NCI-H345 (cell line): ENCODE measurements around the gene SYNC.
"Not testable (repeated sequence)": the region's sequence is repeated elsewhere in the genome, so short reads cannot be mapped to it uniquely, and the experiment has no call there.

ENCODE experiments used
- DNase-seq: peaks from one replicate; lab custom pipeline; 2025; lab: John Stamatoyannopoulos, UW

SYNC gene

DNA sequence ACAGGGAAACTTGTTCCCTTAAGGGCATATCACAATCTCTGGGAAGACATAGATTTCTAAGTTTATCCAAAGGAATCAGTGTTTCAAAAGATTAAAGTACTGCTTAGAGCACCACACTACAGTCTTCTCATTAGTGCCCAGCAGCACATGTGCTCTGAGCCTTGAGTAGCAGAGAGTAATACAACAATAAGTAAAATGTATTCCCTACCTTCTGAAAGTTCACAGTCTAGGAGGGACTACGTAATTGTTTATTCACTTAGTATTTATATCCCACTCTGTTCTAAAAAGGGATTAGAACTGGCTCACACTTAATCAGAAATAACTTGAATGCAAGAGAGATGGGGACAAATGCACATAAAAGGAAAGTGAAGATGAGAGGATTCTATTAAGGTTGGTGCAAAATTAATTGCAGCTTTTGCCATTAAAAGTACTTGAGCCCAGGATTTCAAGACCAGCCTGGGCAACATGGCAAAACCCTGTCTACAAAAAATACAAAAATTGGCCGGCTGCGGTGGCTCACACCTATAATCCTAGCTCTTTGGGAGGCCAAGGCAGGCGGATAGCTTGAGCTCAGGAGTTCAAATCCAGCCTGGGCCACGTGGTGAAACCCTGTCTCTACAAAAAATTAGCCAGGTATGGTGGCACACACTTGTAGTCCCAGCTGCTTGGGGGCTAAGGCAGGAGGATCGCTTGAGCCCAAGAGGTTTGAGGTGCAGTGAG lies 9.0 kb downstream of the SYNC start:
- DNase-seq = no peak

DNA sequence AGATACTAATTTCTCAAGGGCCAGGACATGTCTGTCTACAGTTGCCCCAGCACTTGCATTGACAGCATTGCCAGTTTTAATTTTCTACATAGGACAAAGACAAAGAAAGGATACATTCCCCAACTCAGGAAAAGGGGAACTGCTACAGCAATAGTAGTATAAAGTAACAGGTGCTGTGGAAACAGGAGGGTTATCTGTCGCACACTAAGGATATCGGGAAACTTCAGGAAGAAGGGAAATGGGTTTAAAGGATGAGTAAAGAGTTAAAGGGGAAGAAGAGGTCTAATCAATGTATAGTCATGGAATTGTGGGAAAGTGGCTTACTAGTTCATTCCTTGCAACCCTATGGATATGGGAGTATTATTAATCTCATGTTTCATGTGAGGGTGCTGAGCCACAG lies 16.2 kb downstream of the SYNC start:
- no peak for DNase-seq

DNA sequence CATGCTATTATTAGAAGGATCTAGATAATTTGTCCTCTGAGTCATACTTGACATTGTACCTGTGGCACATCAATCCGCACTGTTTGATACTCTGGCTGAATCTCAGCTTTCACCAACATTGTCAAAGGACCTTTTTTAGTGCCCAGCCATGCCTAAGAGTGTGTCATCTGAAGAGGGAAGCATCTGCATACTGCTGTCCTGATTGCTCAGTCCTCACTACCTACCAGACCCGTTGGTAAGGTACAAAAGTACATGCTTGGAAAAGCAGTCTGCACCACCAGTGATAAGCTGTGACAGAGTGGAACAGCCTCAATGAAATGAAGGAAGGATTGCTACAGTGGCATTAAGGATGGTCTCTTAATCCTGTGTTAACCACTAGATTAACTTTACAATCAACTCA lies 17.1 kb downstream of the SYNC start:
- DNase-seq = no peak

DNA sequence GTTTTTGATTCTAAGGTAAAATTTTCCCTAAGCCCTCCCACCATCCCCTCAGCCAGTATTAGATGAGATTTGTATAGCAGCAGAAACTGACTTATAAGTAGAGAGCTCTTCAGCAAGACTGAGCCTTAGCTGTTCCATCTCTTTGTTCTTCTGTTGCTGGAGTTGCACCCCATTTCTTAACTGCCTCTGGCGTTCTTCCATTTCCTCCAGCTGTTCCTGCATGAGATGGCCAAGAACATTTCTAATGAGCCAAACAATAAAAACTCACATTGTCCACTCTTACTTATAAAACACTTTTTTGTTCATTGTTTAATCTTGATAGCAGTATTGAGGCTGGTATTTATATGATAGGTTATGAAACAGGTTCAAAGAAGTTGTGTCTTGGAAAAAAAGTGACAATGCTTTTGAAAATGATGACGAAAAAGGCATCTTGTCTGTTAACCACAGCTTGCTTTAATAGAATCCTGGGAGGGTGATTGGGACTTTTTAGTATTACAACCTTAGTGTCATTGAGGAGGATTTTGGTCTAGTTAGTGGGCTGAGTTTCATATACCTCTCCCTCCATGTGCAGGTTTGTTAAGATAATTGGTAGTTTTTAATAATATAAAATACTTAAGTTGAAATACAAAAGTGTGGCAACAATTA lies 18.3 kb downstream of the SYNC start:
- DNase-seq = no peak

DNA sequence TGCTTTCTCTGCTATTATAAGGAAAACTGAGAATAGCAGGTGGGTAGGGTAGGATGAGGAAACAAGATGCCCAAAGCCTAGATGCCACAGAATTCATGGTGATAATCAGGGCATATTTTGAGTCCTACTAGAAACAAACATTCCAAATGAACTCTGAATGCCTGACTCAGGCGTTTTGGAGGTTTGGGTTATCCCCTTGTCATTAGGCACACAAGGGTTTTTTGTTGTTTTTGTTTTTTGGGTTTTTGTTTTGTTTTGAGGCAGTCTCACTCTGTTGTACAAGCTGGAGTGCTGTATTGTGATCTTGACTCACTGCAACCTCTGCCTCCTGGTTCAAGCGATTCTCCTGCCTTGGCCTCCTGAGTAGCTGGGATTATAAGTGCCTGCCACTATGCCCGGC lies 19.2 kb downstream of the SYNC start:
- DNase-seq = no peak

DNA sequence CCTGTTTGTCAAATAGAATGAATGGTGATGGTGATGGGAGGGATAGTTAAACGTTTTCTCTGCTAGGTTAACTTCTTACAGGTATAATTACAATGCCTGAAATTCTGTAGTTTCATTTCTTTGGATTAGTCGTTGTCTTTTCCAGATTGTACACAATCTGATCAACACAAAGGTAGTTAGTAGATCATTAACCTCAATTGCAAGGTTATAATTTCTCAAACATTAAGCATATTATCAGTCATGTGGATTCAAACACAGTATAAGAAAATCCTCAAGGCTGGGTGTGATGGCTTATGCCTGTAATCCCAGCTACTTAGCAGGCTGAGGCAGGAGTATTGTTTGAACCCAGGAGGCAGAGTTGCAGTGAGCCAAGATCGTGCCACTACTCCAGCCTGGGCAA lies 20.6 kb downstream of the SYNC start:
- DNase-seq = no peak

DNA sequence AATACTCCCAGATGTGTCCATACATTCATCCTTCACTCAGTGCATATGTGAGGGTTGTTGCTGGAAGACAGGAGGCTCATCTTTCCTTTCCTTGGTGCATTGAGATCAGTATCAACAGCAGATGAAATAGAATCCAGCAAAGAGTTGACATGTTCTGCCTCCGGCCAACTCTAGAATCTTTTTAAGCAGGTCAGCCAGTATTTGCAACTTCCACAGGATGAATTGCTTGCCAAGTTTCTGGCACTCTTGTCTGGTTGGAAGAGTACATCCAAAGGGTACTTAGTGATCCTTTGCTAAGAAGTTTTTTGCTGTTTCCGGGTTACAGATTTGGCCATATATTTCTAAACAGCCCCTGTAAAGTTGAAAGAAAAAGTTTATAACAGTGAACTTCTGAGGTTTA lies 21.1 kb downstream of the SYNC start:
- DNase-seq = no peak

DNA sequence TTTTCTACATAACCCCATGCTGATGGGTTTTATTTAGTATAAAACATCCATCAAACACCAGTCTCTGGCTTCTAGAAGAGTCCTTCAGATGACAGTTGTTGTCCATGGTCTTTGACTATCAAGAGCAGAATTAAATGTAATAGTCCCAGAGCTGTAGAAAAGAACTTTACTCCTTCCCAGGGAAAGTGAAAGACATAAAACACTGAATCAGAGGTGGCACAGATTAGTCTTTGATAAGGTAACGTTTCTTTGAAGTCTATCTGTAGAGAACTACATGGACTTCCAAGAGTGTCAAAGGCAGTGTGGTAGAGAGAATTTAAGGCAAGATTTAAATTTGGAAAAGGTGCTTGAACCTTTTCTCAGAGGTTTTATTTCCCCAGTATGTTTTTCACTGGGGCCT lies 21.9 kb downstream of the SYNC start:
- DNase-seq = no peak

DNA sequence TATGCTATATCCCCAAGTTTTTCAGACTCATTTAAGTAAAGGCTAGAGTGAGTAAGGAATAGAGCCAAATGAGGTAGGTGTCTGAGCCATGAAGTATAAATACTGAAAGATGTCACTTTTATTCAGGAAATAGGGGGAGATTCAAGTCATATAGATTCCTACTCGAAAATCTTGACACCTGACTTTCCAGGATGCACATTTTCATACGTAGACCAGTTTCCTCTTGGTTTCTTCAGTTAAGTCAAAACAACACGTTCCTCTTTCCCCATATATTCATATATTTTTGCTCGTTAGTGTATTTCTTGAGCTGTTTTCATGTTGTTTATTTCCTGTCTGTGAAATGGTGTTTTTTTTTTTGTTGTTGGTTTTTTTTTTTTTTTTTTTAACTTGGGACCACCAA lies 22.6 kb downstream of the SYNC start:
- not testable (repeated sequence) for DNase-seq

DNA sequence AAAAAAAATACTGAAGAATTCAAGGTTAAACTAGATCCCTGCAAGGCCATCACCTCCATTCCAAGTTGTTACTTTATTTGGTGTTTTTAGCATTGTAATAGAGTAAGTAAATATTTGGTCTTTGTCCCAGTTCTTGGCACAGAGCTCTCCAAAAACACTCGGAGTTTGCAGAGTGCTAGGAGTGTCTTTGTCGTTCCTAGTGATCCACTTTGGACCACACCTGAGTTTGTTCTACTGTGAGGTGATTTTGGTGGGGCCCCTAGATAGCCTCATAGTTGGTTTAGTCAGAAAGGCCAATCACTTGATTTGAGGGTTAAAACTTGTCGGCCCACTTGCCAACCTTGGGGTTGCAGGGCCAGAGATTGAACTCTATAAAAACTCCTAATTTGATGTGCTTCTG lies 25.6 kb downstream of the SYNC start:
- DNase-seq = no peak

DNA sequence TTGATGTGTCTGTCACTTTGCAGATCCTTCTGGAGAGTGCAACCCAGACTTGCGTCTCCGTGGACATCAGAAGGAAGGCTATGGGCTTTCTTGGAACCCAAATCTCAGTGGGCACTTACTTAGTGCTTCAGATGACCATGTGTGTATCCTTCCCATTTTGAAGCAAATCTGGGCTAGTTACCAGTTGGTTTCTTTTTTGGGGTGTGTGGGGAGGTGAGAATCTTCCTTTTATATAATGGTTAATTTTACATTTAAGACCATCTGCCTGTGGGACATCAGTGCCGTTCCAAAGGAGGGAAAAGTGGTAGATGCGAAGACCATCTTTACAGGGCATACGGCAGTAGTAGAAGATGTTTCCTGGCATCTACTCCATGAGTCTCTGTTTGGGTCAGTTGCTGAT lies 33.9 kb downstream of the SYNC start:
- not testable (repeated sequence) for DNase-seq

DNA sequence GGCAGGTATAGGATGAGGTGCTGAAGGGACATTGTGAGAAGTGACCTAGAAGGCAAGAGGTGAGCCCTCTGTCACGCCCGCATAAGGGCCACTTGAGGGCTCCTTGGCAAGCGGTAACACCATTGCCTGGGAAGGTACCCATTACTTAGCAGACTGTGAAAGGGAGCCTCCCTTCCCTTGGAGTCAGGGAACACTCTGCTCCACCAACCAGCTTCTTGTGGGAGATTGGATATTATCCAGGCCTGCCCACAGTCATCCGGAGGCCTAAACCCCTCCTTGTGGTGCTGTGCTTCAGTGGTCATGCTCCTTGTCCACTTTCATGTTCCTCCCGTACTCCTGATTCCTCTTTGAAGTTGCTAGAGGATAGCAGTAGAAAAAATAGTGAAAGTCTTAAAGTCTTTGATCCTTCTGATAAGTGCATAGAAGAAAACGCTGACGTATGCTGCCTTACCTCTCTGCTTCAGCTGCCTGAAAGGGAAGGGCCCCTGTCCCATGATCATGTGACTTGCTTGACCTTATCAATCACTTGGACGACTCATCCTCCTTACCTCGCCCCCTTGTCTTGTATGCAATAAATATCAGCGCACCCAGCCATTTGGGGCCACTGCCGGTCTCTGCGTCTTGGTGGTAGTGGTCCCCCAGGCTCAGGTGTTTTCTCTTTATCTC lies 35.5 kb downstream of the SYNC start:
- no peak for DNase-seq

DNA sequence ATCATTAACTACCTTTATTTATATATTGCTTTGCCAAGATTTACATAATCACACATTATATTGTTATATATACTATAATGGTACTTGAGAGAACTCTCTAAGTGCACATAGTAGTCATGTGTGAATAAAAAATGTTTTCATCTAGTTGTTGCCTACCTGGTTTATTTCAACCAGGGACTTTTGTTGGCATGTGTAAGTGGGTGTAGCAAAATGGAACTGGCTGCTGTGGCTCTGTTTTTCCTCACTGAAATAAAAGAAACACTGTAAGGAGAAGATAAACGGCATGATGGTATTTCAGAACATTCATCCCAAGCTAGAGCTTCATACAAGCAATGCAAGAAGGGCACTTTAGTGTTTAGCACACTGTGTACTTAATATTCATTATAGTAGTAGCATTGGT lies 36.7 kb downstream of the SYNC start:
- DNase-seq = no peak

DNA sequence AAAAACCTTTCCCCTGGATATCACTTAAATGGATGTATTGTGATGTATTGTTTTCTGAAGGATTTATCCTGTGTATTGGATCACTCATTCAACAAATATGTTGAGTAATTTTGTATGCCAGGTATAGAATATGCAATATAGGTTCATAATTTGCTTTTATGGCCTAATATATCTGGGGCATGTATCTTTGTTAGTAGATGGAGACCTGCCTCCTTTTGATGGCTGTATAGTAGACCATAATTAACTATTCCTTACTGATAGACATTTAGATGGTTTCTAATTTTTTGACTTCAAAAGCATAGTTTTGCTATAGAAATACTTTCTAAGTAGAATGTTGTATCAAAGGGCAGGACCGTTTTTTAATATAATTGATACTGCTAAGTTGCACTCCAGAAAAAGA lies 43.0 kb downstream of the SYNC start:
- no peak for DNase-seq

DNA sequence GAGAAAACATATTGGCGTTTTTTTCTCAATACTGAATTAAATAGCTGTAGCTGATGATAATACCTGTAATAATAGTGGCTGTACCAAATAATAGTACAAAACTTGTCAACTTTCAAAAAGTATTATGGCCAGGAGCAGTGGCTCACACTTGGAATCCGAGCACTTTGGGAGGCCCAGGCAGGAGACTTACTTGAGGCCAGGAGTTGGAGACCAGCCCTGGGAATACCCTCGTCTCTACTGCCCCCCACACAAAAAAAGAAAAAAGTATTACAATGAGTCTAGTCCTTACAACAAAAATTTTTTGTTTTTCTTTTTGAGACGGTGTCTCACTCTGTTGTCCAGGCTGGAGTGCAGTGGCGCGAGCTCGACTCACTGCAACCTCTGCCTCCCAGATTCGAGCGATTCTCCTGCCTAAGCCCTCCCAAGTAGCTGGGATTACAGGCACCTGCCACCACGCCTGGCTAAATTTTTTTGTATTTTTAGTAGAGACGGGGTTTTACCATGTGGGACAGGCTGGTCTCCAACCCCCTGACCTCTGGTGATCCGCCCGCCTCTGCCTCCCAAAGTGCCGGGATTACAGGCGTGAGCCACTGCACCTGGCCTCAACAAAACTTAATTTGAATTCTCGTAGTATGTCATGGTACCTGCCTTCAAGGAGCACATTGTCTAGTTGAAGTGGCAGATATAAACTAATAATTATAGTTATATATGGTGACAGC lies 50.2 kb downstream of the SYNC start:
- no peak for DNase-seq

DNA sequence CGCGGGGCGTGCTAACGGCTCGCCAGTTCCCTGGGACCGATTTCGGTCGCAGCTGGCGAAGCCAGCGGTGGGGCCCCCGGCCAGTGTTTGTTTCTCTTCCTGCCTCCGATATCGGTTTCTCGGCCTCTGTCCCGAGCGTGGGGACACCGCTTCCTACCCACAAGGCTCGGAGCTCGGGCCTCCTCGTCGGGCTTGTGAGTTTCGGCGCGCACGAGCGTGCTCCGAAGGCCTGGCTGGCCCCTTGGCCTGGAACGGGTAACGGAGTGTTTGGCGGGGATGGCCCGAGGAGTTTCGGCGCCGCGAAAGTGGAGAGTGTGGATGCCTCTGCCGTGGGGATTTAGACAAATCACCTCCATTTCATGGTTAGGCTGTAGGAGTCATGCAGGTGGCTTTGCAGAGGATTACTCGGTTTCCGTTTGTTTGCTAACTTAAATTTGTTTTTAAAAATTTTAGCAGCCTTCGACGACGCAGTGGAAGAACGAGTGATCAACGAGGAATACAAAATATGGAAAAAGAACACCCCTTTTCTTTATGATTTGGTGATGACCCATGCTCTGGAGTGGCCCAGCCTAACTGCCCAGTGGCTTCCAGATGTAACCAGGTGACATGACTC lies 51.0 kb downstream of the SYNC start:
- no peak for DNase-seq

DNA sequence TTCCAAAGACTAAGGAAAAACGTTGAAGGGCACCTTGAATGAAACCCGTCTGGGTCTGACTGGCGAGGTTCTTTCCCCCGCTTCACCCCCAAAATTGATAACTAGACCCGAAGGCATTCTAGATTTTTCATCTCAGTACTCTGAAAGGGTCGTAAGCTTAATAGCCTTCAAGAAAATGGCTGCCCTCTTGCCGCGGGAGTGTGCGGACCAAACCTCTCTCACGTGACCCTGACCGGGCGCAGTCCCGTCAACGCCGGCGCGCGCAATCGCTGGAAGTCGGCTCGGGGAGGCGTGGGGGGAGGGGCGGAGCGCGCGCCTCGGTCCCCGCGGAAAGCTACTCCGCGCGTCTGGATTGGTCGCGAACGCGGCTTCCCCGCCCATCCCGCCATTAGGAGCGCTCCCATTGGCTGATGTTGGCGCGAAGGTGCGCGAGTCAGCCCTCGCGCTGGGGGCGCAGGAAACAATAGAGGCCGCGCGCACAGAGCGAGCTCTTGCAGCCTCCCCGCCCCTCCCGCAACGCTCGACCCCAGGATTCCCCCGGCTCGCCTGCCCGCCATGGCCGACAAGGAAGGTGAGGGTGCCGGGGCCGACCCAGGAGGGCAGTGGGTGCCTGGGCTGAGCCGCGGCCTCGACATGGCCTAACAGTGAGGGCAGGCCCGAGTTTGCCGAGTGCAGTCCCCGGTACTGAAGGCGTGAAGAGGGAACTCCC lies 51.7 kb downstream of the SYNC start, which contains the start of gene RBBP4:
Gene RBBP4 (plus strand): TSS at position 457 of the 709 bp plus-strand sequence. CDS start 99 bp downstream, at position 556.
- peak; percentile 99 for DNase-seq

DNA sequence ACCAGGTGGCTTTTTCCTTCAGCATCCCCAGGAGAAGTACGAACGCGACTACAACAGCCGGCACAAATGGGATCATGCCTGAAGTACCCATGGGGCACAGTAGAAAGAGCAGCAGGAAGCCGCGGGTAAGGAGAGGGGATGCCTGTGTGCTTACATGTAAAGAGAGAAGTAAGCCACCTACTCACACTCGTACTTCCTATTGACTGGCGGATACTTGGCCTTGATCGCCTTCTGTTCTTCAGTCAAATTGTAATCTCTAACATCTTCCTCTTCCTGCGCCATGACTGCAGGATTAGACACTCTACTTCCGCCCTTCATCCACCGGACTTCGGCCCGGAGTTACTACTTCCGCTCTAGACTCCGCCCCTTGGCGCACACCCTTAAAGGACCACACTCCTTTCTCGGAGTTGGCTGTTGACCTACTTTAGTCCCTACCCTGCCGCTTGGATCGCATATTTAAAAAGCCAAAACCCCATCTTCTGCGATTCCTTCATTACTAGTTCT lies 52.3 kb downstream of the SYNC start, which contains the start of gene ZBTB8OS:
Gene ZBTB8OS (minus strand): TSS at position 303 of the 504 bp plus-strand sequence. CDS start 21 bp downstream, at position 282.
- DNase-seq = peak; percentile 93

DNA sequence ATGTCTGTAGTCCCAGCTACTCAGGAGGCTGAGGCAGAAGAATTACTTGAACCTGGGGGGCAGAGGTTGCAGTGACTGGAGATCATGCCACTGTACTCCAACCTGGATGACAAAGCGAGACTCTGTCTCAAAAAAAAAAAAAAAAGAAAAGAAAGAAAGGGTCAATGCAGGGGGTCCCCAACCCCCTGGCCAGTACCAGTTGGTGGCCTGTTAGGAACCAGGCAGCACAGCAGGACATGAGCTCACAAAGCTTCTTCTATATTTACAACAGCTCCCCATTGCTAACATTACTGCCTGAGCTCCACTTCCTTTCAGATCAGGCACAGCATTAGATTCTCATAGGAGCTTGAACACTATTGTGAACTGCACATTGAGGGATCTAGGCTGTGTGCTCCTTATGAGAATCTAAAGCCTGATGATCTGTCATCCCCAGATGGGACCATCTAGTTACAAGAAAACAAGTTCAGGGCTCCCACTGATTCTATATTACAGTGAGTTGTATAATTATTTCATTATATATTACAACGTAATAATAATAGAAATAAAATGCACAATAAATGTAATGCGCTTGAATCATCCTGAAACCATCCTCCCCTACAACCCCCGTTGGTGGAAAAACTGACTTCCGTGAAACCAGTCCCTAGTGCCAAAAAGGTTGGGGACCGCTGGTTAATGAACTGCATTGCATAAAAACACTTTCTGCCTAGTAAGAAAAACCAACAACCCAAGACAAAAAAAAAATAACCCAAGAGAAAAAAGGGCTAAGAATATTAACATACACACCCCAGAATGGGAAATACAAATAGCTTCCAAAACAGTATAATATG lies 55.0 kb downstream of the SYNC start:
- DNase-seq = no peak

DNA sequence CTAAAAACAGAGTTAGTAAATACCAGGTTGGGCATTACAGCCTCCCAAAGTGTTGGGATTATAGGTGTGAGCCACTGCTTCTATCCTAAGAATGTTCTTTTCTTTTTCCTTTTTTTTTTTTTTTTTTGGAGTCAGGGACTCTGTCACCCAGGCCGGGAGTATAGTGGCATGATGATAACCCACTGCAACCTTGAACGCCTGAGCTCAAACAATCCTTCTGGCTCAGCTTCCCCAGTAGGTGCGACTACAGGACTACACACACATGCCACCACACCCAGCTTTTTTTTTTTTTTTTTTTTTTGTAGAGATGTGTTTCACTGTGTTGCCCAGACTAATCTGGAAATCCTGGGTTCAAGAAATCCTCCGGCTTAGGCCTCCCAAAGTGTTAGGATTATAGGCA lies 58.1 kb downstream of the SYNC start:
- no peak for DNase-seq
